Stimulated activated CD4-positive, alpha-beta T cell treated with anti-CD3 and anti-CD28 coated beads, TNF-alpha, amount 100 ng/mL, for 48 hours (primary cell): ENCODE results near the gene MYBBP1A.
"Not testable (repeated sequence)": the region's sequence is repeated elsewhere in the genome, so short reads cannot be mapped to it uniquely, and the experiment has no call there.

ENCODE experiments used
- DNase-seq, 3 donors: peaks; one replicate each; pipeline ENCODE4 v3.0.0-alpha.2; 2020; ENCODE audit warnings: low read depth in 3 of 3

Gene MYBBP1A

GRCh38 chr17:4554997-4555799 lies at the start of gene MYBBP1A:
MYBBP1A (minus strand) TSS chr17:4555384; CDS start chr17:4555324, 60 bp downstream.
- DNase-seq, result peak; percentile 95 to 97 (median 96)

- DNase-seq, result not testable (repeated sequence)
Observed at GRCh38 chr17:4604736-4605135, 49.6 kb upstream of the MYBBP1A start.

- no peak for DNase-seq
Observed at GRCh38 chr17:4604111-4604644, 49.0 kb upstream of the MYBBP1A start.

GRCh38 chr17:4602041-4602440 lies 46.9 kb upstream of the MYBBP1A start:
- DNase-seq, result no peak

- no peak for DNase-seq
Observed at GRCh38 chr17:4601326-4601725, 46.1 kb upstream of the MYBBP1A start.

- DNase-seq, result no peak
Observed at GRCh38 chr17:4600563-4600962, 45.4 kb upstream of the MYBBP1A start.

- no peak for DNase-seq
Observed at GRCh38 chr17:4599505-4600281, 44.5 kb upstream of the MYBBP1A start.

GRCh38 chr17:4598776-4599504 lies 43.8 kb upstream of the MYBBP1A start:
- no peak for DNase-seq

- DNase-seq, result no peak
Observed at GRCh38 chr17:4597975-4598374, 42.8 kb upstream of the MYBBP1A start.

GRCh38 chr17:4596636-4597380 lies 41.6 kb upstream of the MYBBP1A start:
- DNase-seq, result no peak

GRCh38 chr17:4595685-4596342 lies 40.6 kb upstream of the MYBBP1A start:
- not testable (repeated sequence) for DNase-seq

- peak; percentile 13 to 29 (median 17) for DNase-seq
Observed at GRCh38 chr17:4594931-4595684, 39.9 kb upstream of the MYBBP1A start.

- no peak for DNase-seq
Observed at GRCh38 chr17:4594406-4594805, 39.2 kb upstream of the MYBBP1A start.

GRCh38 chr17:4593021-4593421 lies 37.8 kb upstream of the MYBBP1A start:
- no peak for DNase-seq

GRCh38 chr17:4592240-4593005 lies 37.2 kb upstream of the MYBBP1A start:
- DNase-seq, result no peak

- DNase-seq, result no peak
Observed at GRCh38 chr17:4591529-4591928, 36.3 kb upstream of the MYBBP1A start.

GRCh38 chr17:4590981-4591453 lies 35.8 kb upstream of the MYBBP1A start:
- DNase-seq, result no peak

- DNase-seq, result not testable (repeated sequence)
Observed at GRCh38 chr17:4590042-4590441, 34.9 kb upstream of the MYBBP1A start.
